NCI-H128 (cell line): Measurements from ENCODE around the gene MED4.
"Not testable (repeated sequence)": the region's sequence is repeated elsewhere in the genome, so short reads cannot be mapped to it uniquely, and the experiment has no call there.

Source experiments
- DNase-seq: peaks from one replicate; lab custom pipeline; 2025; ENCODE audit not compliant: unreplicated experiment; lab: John Stamatoyannopoulos, UW

MED4 gene

DNA sequence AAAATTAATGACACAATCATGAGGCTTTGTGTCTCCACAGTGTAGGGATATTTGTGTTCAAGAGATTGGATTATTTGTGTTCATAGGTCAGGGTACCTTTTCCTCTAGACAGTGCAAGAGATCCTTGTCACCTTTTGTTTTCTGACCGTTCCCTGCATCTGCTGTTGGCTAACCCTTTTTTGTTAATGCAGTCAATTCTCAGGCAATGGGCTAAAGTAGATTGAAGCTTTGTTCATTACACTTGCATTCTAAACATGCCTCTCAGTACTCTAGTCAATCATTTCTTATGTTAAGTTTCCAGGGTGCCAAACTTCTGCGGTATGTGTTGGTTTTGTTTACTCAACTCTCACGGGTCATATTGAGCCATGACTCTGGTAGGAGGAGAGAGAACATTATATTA, 1.8 kb upstream of the MED4 start:
- DNase-seq = no peak

DNA sequence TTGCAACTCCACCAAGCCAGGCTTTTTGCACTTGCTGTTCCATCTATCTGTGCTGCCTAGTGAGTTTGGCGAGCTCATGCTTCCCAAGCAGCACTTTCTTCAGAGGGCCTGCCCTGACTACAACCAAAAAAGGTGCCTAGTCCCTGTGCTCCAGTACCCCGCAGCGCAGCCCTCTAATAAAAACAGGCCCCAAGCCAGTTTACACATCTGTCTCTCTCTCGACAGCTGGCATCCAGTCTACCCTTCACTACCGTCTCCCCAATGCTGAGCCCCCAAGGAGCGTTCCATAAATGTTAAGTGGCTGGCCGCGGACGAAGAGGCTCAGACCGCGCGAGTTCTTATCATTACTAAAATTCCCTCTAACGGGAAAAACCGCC, 512 bp downstream of the MED4 start:
- DNase-seq = no peak

DNA sequence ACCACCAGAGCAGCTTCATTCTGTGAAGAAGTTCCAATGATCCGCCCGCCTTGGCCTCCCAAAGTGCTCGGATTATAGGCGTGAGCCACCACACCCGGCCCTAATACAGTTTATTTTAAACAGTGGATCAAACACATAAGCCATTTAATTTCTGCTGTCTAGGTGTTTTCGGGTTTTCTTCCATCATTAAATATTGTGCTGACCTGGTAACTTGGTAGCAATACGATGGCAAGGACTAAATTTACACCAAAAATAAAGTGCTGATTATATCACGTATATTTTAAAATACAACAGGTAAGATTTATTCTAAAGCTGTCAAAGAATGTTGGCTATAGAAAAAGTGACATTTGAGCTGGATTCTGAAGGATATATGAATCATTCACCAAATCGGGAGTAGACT, 1.3 kb downstream of the MED4 start:
- DNase-seq = no peak

DNA sequence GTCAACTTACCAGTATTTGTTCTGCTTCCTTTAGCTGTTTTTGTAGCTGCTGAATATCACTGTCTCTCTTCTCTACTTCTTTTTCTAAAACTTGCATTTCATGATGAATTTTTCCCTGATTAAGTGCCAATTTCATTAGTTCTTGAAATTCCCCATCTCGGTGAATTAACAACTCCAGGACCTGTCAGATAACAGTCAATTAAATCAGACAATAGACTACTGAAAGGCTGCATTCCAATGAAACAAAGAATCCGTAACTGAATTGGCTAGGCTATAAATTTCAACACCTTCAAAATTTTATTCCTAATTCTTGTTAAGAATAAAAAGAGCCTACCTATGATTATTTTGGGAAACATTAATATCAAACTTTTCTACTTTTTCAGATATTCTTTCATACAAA, 8.6 kb downstream of the MED4 start:
- no peak for DNase-seq

DNA sequence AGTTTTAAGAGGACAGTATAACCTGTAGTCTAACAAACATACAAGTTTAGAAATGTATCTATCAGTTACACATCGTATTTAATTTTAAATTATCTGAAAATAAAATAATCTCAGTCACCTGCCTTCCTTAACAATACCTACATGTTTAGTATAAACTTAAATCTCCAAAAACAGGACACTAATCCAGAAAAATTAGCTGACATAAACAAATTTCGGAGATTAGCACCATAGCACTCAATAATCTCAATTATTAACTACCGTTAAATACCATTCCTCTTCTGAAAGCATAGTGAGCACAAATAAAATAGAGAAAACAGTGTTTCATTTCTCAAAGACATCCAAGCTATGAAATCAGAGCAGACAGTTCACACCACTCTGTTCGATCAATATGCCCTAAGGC, 13.2 kb downstream of the MED4 start:
- no peak for DNase-seq

DNA sequence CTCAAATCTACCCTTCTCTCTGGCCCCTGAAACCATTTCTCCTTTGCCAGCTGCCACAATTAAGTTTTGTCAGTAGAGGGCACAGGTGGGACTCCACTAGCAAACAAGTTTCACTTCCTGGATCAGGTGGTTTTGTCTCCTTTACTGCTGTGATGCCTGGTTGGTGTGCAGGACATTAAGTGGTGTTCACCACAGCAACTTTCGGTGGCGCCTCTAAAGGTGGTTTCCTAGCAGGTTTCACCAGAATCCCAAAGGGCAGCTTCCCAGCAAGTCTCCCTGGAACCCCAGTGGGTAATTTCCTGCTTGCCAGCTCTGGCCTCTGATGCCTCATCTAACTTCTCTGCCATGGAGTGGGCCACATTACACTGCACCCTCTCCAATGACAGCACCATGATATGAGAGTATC, 16.6 kb downstream of the MED4 start:
- DNase-seq = no peak

DNA sequence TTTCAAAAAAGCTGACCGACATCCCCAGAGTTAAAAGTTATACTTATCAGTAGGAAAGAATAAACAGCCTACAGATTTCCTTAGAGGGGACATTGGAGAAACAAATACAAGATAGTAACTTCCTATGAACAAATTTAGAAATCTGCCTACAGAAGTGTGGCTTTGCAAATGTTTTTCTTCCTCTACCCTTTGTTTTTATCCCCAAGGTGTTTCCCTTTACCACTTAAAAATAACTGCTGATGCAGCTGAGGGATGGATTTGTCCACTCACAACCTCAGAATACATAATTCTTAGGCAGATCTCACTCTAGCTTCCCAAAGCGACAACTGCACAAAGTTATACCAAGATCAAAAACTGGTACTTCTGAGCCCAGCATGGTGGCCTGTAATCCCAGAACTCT, 20.9 kb downstream of the MED4 start:
- DNase-seq = no peak

DNA sequence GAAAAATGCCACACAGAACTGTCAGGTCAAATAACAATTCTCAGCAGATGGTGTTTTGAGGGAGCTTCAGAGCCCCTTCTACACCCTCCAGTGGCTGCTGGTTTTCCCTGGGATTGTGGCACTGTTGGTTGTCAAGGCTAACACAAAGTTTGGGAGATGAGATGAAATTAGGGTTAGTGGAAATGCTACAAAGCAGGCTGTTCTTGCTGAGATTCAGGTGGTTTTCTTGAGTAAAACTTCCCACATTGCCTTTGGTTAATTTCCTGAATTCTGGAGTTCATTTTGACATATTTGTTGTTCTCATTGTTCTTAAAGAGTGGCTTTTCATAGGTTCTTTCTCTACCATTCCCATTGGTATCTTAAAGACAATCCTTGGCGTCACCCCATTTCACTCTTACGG, 22.1 kb downstream of the MED4 start:
- no peak for DNase-seq

DNA sequence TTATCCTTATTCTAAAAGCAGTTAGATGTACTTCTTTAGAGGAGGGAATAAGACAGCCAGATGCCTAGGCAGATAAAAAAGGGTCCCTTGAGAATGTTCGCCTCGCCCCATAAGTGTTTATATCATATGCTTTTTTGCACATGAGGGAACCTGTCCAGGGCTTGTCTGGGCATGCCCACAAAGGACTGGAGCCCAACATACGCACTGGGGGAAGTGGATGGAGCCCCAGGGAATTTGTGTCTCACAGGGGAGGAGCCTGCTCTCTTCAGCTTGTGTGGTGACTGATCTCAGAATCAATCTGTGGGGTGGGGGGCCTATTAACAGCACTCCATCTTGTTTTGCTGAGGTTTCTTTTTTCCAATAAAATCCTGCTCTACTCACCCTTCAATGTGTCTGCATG, 22.6 kb downstream of the MED4 start:
- DNase-seq = no peak

DNA sequence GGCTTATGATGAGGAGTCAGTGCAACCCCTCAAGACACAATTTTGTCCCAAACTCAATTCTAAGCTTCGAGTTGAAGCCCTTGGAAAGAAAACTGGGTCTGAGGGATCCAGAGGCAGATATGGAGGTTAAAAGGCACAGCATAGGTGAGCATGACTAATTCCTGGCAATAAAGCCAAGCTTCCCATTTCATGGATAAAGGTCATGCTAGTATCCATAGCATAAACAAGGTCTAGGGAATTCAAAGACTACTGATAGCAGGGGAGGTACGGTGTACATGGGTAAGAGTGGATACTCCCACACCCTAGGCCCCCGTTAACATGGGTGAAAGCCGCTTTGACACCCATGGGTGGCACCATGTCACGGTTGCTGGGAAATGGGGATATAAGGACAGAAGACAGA, 24.0 kb downstream of the MED4 start:
- no peak for DNase-seq

DNA sequence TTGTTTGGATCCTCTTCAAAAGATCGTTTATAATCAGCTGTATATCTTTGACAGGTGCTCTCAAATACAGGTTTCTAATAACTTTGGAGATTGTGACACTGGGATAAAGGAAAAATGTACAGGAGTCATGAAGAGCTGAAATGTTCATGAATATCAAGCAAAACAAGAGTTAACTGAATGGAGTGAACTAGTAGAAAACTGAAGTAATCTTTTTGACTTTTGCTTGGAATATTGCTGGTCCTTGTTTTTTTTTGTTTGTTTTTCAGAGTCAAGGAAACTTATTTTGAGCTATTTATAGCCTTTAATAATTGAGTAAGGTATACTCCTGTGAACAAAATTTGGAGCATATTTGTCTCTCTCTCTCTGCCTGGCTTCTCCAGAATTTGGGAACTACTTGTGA, 25.3 kb downstream of the MED4 start:
- DNase-seq = no peak

DNA sequence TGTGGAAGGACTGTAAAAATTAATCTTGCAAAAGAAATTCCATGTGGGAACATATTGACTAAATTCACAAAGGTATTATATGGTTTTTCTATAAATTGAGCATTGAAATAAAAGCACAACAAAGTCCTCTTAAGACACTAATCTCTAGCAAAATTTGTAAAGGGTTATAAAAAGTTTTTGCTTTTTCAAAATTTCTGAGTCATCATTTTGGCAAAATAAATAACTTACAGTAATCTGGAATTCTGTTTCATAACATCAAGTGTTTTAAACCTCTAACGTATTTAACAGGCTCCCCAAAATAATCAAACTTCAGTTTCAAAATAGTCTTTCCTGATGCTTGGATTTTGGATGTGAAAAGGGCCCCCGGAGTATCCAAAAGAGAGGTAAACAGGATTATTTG, 26.0 kb downstream of the MED4 start:
- DNase-seq = no peak

DNA sequence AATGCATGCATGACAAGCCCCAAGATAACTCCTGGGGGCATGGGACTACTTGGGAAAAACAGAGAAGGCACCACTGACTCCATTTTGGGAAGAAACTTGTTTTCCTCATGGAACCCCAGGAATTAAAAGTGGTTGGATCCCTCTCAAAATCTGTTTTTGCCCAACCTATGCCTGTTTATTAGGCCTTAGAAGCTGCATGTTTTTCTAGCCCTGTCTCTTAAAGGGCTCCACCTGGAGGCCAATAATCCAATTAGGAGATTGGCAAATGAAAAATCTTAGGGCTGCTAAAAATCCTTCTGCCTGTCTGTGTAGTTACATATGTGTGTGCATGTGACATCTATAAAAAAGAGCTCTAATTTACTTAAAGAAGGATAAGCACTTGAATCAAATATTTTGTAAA, 26.9 kb downstream of the MED4 start:
- DNase-seq = no peak

DNA sequence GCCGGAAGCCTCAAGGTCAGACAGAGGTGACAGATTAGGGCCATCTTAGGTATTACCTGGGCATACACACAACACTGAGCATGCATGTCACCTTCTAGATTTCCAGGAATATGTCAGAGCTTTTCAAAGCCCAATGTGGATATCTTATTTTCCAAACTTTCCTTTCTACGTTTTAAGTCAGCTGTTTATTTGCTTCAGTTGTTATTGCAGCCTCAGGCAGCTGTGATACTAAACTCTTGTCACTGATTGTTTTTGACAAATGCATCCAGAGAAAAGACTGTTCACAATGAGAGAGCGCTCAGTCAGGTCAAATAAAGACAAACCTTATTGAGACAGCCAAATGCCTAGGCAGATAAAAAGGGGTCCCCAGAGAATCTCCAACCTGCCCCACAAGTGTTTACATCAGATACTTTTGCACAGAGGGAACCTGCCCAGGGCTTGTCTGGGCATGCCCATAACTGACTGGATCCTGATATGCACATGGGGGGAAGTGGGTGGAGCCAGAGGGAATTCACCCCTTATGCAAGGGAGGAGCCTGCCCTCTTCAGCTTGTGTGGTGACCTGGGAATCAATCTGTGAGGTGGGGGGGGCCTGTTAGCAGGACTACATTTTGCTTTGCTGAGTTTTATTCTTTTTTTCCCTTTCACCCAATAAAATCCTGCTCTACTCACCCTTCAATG, 28.5 kb downstream of the MED4 start:
- DNase-seq = no peak

DNA sequence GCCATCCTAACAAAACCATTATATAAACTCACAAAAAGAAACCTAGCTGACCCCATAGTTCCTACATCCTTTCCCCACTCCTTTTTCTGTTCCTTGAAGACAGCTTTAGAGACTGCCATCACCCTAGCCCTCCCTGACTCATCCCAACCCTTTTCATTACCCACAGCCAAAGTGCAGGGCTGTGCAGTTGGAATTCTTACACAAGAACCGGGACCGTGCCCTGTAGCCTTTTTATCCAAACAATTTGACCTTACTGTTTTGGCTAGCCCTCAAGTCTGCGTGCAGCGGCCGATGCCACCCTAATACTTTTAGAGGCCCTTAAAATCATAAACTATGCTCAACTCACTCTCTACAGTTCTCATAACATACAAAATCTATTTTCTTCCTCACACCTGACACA, 35.0 kb downstream of the MED4 start:
- DNase-seq = not testable (repeated sequence)

DNA sequence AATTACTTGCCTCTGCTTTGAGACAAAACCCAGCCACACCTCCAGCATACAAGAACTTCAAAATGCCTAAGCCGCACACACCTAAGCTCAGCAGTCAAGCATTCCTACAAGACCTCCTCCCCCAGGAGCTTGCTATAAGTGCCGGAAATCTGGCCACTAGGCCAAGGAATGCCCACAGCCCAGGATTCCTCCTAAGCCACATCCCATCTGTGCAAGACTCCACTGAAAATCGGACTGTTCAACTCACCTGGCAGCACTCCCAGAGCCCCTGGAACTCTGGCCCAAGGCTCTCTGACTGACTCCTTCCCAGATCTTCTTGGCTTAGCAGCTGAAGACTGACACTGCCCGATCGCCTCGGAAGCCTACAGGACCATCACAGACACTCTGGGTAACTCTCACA, 36.4 kb downstream of the MED4 start:
- DNase-seq = not testable (repeated sequence)

DNA sequence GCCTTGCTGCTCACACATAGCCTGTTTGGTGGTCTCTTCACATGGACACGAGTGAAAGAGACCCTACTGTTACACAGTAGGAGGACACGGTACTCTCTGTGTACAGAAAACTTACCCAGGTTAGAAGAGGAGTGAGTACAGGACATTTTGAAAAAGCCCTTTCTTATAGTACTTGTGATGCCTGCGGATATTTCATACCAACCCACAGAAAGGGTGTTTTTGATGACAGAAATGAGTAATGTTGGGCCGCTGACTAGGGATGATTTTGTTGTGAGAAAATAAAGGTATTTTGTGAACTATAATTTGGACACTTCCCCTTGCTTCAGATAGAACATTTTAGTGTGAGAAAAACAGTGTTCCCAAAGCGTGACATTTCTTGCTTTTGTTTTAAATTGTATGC, 39.2 kb downstream of the MED4 start:
- DNase-seq = no peak

DNA sequence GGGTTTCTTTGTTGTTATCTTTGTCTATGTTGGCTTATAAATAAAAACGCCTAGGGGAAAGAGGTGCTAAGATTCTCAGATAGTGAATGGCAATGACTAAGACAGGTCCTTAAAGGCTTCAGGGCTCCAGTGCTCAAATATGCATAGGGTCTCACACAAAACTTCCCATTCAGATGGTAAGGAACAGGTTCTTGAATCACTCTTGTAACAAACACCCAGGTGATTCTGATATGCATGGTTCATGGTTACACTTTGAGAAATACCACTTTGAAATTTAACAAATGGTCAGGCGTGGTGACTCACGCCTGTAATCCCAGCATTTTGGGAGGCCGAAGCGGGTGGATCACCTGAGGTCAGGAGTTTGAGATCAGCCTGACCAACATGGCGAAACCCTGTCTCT, 40.3 kb downstream of the MED4 start:
- DNase-seq = no peak

DNA sequence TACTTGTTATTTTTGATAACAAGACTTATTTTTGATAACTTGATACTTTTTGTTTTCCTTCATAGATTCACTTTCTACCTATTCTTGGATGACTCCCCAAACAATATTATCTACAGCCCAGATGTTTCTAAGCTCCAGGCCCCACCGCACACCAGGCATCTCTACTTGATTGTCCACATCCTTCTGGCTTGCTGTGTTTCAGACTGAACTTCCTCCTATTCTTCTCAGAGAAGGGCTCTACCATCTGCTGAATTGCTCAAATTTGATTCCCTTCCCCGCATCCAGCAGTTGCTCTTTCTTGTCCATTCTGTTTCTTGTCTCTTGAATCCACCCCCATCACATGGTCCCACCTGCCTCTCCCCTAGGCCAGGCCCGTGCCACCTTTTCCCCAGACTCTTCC, 44.4 kb downstream of the MED4 start:
- DNase-seq = no peak

DNA sequence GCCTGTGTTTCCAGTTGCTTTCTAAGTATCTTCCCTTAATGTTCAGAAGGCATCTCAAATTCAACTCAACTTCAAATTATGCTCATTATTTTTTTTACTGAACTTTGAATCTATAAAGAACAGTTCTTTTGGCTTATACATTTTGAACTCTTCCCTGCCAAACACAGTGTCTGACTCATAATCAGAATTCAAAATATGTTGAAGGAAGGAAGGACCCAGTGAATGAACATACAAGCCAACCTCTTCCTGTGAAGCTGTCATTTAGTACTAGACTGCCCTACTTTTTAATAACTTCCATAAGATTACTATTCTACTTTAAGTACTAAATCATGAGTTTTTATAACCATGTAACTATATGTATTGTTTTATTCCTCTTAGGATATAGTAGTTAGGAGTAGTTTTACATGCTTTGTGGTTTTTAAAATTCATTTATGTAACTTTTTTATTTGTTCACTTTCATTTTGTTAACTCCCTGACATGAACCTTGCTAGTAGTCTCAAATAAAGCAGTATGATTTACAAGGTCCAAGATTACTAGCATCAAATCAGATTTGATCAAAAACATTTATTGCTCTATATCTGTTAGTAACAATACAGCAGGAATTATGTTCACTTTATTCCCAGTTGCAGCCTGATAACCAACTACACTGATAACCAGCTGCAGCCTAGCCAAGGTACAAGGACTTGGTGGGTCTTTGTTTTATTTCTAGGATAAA, 51.0 kb downstream of the MED4 start:
- DNase-seq = no peak

DNA sequence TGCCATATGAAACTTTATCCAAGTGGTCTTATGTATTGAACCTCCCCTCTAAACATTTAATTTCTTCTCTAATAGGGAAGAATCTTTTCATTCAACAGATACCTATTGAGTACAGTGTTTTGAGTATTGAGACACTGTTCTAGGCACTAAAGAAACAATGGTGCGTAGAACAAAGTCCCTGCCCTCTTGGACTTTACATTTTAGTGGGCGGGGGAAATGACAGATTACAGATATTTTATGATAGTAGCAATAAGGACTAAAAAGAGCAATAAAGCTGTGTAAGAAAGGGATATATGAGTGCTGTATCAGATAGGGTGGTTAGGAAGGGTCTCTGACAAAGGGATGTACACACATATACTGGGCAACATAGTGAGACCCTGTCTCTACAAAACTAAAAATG, 52.0 kb downstream of the MED4 start:
- DNase-seq = no peak

DNA sequence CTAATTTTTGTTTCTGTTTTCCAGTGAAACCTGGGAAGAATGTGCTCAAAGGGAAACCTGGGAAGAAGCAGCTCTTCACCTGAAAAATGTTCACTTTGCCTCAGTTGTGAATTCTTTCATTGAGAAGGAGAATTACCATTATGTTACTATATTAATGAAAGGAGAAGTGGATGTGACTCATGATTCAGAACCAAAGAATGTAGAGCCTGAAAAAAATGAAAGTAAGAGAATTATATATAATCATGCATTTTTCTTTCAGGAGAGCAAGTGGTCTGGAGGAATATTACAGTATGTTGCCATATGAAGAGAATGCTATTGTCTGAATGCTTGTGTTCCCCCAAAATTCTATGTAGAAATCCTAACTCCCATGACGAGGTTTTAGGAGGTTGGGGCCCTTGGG, 54.0 kb downstream of the MED4 start:
- DNase-seq = no peak

DNA sequence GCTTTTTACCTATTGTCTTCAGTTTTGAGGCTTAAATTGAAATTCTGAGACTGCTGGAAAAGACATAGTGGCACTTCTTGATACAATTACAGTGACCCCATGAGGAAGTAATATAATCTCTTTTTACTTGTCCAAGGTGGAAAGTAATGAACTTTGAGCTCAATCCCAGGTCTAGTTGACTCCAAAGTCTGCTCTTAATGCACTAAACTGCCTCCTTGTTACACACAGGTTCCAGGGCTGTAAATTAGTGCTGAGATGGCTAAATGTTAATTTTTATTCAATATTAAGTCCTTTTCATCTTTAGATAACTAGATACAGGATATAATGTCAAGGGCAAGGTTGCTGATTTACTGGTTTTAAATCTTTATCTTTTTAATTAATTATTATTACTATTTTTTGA, 54.9 kb downstream of the MED4 start:
- DNase-seq = no peak
